Stomach (tissue), 9 donors: ENCODE data around the gene WDR44. TPM values are rescaled to one million over a fixed set of nuclear protein-coding genes. Genes with fewer than 3 reads are reported as not detected.

Experiments
- DNase-seq, 2 donors: peaks; one replicate each; pipeline versions ENCODE4 v3.0.0 to v3.0.0-alpha.2; 2013 to 2019
- H3K27ac ChIP-seq, 5 donors: fragments of 200-600 bp in 4 of 5; sonication (generic) in 4 of 5; one replicate each; pipeline ENCODE4 v1.5.1; 2013 to 2019; ENCODE audit warnings: mild to moderate bottlenecking in 1 of 5, moderate library complexity in 1 of 5
- H3K27me3 ChIP-seq, 3 donors: fragments of 200-600 bp; sonication (generic); one replicate each; pipeline ENCODE4 v1.5.1; 2017 to 2019; ENCODE audit warnings: mixed run types in 1 of 3
- H3K36me3 ChIP-seq, 4 donors: fragments of 200-600 bp; sonication (generic); 1 replicate in 3 of 4; 2 replicates in 1 of 4; pipeline ENCODE4 v1.5.1; 2016 to 2019
- H3K4me1 ChIP-seq, 4 donors: fragments of 200-600 bp; sonication (generic); one replicate each; pipeline ENCODE4 v1.5.1; 2016 to 2019
- H3K4me3 ChIP-seq, 4 donors: fragments of 200-600 bp; sonication (generic) in 3 of 4; one replicate each; pipeline ENCODE4 v1.5.1; 2016 to 2019; ENCODE audit warnings: mild to moderate bottlenecking in 1 of 4
- H3K9me3 ChIP-seq, 4 donors: fragments of 200-600 bp; sonication (generic); one replicate each; pipeline ENCODE4 v1.5.1; 2016 to 2019
- CTCF ChIP-seq, 7 experiments: fragments of 450-650 bp in 4 of 7; fragments of 200-600 bp in 3 of 7; sonication (generic) in 3 of 7; IDR thresholded peaks; one replicate each; pipeline ENCODE4 v1.5.1; 2016 to 2019; ENCODE audit warnings: antibody characterized with exemption in 7 of 7, control low read depth in 2 of 7, mild to moderate bottlenecking in 1 of 7
- EP300 ChIP-seq: sonication (generic); formaldehyde crosslinking; IDR thresholded peaks from one replicate; pipeline ENCODE4 v1.6.1; 2017; ENCODE audit warnings: antibody characterized with exemption
- POLR2A ChIP-seq, 4 donors: fragments of 450-650 bp; IDR thresholded peaks; one replicate each; pipeline ENCODE4 v1.6.1; 2016; ENCODE audit warnings: antibody characterized with exemption in 4 of 4, control low read depth in 2 of 4, mild to moderate bottlenecking in 1 of 4, moderate library complexity in 1 of 4
- POLR2AphosphoS5 ChIP-seq, 3 donors: sonication (generic); formaldehyde crosslinking; IDR thresholded peaks; one replicate each; pipeline ENCODE4 v1.6.1; 2016; ENCODE audit warnings: antibody characterized with exemption in 3 of 3
- WGBS, 5 donors: extraction: QIAGEN DNeasy Blood & Tissue Kit in 3 of 5; methylation state at CpG; one replicate each; pipeline versions ENCODE4 v1.1.5 to v1.1.7; 2013 to 2018; 5-methylcytosine and 5-hydroxymethylcytosine counted together
- intact Hi-C: fragments of 100-400 bp; cut with DNase I; formaldehyde crosslinking; loops from one replicate; pipeline ENCODE4 v1.15.1; 2023; ENCODE audit warnings: low total_unique reads
- polyA plus RNA-seq, 3 donors: library from polyadenylated mRNA; stranded (reverse); fragments of 200-250 nt; gene quantifications; one replicate each; pipeline ENCODE4 v1.2.3, GENCODE V29; 2013
- total RNA-seq, 5 donors: library from RNA; depleted of rRNA; stranded (reverse); fragments of >200 nt; gene quantifications; one replicate each; pipeline versions ENCODE4 v1.1.0 to v1.2.3, GENCODE V29; 2014 to 2016
- donor health status: healthy with polysubstance abuse.
- donor health status: Bipolar disorder and iron deficiency.
- donor health status: healthy.

The WDR44 gene
- total and polyA plus RNA-seq, 8 donors = 4.1 to 40.1 (median 8.7) TPM

- TF ChIP-seq EP300 (no peak), CTCF (IDR thresholded peaks at IDR 0.05) (no peak), POLR2AphosphoS5 (IDR thresholded peaks at IDR 0.05) (no peak), POLR2A (IDR thresholded peaks at IDR 0.05) (no peak)
- 66 to 80% (median 75%) methylated on average over 6 of the region's 6 CpGs for WGBS, 5 donors
- H3K4me1 ChIP-seq = no peaks in the 10 kb centered on the region
- H3K27ac ChIP-seq = peak overlapping the region in 1 of 5 donors; percentile 4
- H3K27me3 ChIP-seq = no peaks in the 10 kb centered on the region
- H3K9me3 ChIP-seq = no peaks in the 10 kb centered on the region
- DNase-seq = peak in 1 of 2 donors; percentile 0
- peaks cover 0 to 6% (median 2%) of the 10 kb centered on the region in 4 donors for H3K36me3 ChIP-seq
- intact Hi-C loops = no loop called here
- H3K4me3 ChIP-seq = no peak overlapping the region
Observed at GRCh38 chrX:118418811-118419251, 72.9 kb downstream of the WDR44 start.

GRCh38 chrX:118420462-118420861 is 74.6 kb downstream of the WDR44 start:
- H3K27ac ChIP-seq = peak overlapping the region in 1 of 5 donors; percentile 30
- WGBS, 5 donors = 20 to 60% (median 30%) methylated on average over 5 of the region's 5 CpGs
- intact Hi-C loops = no loop called here
- H3K27me3 ChIP-seq = no peaks in the 10 kb centered on the region
- H3K4me1 ChIP-seq = no peaks in the 10 kb centered on the region
- DNase-seq = peak in 1 of 2 donors; percentile 37
- TF ChIP-seq CTCF (IDR thresholded peaks at IDR 0.05) = no peak
- no peak for TF ChIP-seq POLR2A (IDR thresholded peaks at IDR 0.05)
- peak in 2 of 3 donors; percentile 11 to 17 for TF ChIP-seq POLR2AphosphoS5 (IDR thresholded peaks at IDR 0.05)
- no peak for TF ChIP-seq EP300
- H3K4me3 ChIP-seq = no peak overlapping the region
- H3K36me3 ChIP-seq = peaks cover 0 to 7% (median 5%) of the 10 kb centered on the region in 4 donors
- H3K9me3 ChIP-seq = no peaks in the 10 kb centered on the region

- Histone ChIP-seq H3K36me3 (peaks cover 0 to 9% (median 5%) of the 10 kb centered on the region in 4 donors), H3K27ac (no peak overlapping the region), H3K4me3 (no peak overlapping the region), H3K27me3 (no peaks in the 10 kb centered on the region), H3K4me1 (no peaks in the 10 kb centered on the region), H3K9me3 (no peaks in the 10 kb centered on the region)
- intact Hi-C loops = no loop called here
- TF ChIP-seq POLR2A (IDR thresholded peaks at IDR 0.05) (no peak), EP300 (no peak), POLR2AphosphoS5 (IDR thresholded peaks at IDR 0.05) (no peak), CTCF (IDR thresholded peaks at IDR 0.05) (no peak)
- WGBS, 5 donors = 70 to 91% (median 87%) methylated on average over 4 of the region's 4 CpGs
- DNase-seq = no peak
Observed at GRCh38 chrX:118423558-118423957, 77.7 kb downstream of the WDR44 start.

- WGBS, 5 donors = 80 to 97% (median 89%) methylated on average over 5 of the region's 5 CpGs
- no peak for DNase-seq
- no peaks in the 10 kb centered on the region for H3K27me3 ChIP-seq
- no peaks in the 10 kb centered on the region for H3K9me3 ChIP-seq
- peaks cover 0 to 55% (median 43%) of the 10 kb centered on the region in 4 donors for H3K36me3 ChIP-seq
- H3K4me1 ChIP-seq = no peaks in the 10 kb centered on the region
- intact Hi-C loops = no loop called here
- no peak for TF ChIP-seq CTCF (IDR thresholded peaks at IDR 0.05)
- no peak for TF ChIP-seq POLR2A (IDR thresholded peaks at IDR 0.05)
- no peak for TF ChIP-seq POLR2AphosphoS5 (IDR thresholded peaks at IDR 0.05)
- TF ChIP-seq EP300 = no peak
- no peak overlapping the region for H3K4me3 ChIP-seq
- no peak overlapping the region for H3K27ac ChIP-seq
Observed at GRCh38 chrX:118432799-118433198, 86.9 kb downstream of the WDR44 start.
